Stimulated activated CD8-positive, alpha-beta memory T cell treated with anti-CD3 and anti-CD28 coated beads, Interleukin-15, amount 100 ng/mL, for 24 hours (primary cell): ENCODE results near the gene PKP3.
"Not testable (repeated sequence)": the region's sequence is repeated elsewhere in the genome, so short reads cannot be mapped to it uniquely, and the experiment has no call there.

Experiments used
- DNase-seq: peaks from one replicate; pipeline ENCODE4 v3.0.0-alpha.2; 2020; ENCODE audit warnings: low read depth

Gene PKP3

GRCh38 chr11:396948-397548 lies 3.0 kb downstream of the PKP3 start:
- DNase-seq = no peak

- no peak for DNase-seq
These were observed 4.8 kb downstream of the PKP3 start for GRCh38 chr11:398826-399225.

- no peak for DNase-seq
These were observed 5.8 kb downstream of the PKP3 start for GRCh38 chr11:399731-400211.

- DNase-seq = no peak
These were observed 6.3 kb downstream of the PKP3 start for GRCh38 chr11:400241-400689.

GRCh38 chr11:401196-401595 lies 7.2 kb downstream of the PKP3 start:
- DNase-seq = not testable (repeated sequence)

- DNase-seq = no peak
These were observed 9.2 kb downstream of the PKP3 start for GRCh38 chr11:403021-403760.

- no peak for DNase-seq
These were observed 9.9 kb downstream of the PKP3 start for GRCh38 chr11:403761-404431.

GRCh38 chr11:404551-405264 lies 10.7 kb downstream of the PKP3 start:
- DNase-seq = no peak

GRCh38 chr11:405323-405953 lies 11.4 kb downstream of the PKP3 start:
- DNase-seq = no peak

GRCh38 chr11:405954-406795 lies 12.2 kb downstream of the PKP3 start:
- no peak for DNase-seq

GRCh38 chr11:406796-407650 lies 13.0 kb downstream of the PKP3 start:
- DNase-seq = peak; percentile 76

- no peak for DNase-seq
These were observed 13.7 kb downstream of the PKP3 start for GRCh38 chr11:407651-408123.

- no peak for DNase-seq
These were observed 14.4 kb downstream of the PKP3 start for GRCh38 chr11:408154-409007.

GRCh38 chr11:409008-409599 lies 15.1 kb downstream of the PKP3 start:
- DNase-seq = no peak

GRCh38 chr11:409600-410483 lies 15.8 kb downstream of the PKP3 start:
- DNase-seq = no peak

GRCh38 chr11:410711-411110 lies 16.7 kb downstream of the PKP3 start:
- DNase-seq = not testable (repeated sequence)

- DNase-seq = not testable (repeated sequence)
These were observed 17.5 kb downstream of the PKP3 start for GRCh38 chr11:411520-411919.
